Heart left ventricle (tissue), 16 donors: ENCODE results near the gene DCAF8. TPM values are rescaled to one million over a fixed set of nuclear protein-coding genes. Genes with fewer than 3 reads are reported as not detected.
A peak's percentile ranks its signal among the peaks of the same experiment; 100 is the strongest.

ENCODE experiments used
- ATAC-seq, 4 donors: fragments of 200-7000 bp; cut with Tn5 transposase; one replicate each; pipeline ENCODE4 v1.9.1; 2020 to 2022; ENCODE audit warnings: moderate library complexity in 4 of 4, mild to moderate bottlenecking in 3 of 4, moderate number of reproducible peaks in 1 of 4
- DNase-seq, 5 donors: peaks; one replicate each; pipeline ENCODE4 v3.0.0-alpha.2; 2020
- H3K27ac ChIP-seq, 12 donors: fragments of 200-600 bp; sonication (generic) in 4 of 12; one replicate each; pipeline versions ENCODE4 v1.5.0 to v1.8.0; 2016 to 2022; ENCODE audit warnings: mild to moderate bottlenecking in 2 of 12
- H3K27me3 ChIP-seq, 9 donors: fragments of 200-600 bp; sonication (generic) in 2 of 9; one replicate each; pipeline versions ENCODE4 v1.5.1 to v1.8.0; 2016 to 2022; ENCODE audit warnings: mild to moderate bottlenecking in 3 of 9
- H3K36me3 ChIP-seq, 9 donors: fragments of 200-600 bp; sonication (generic) in 2 of 9; one replicate each; pipeline versions ENCODE4 v1.5.0 to v1.8.0; 2018 to 2022; ENCODE audit warnings: mild to moderate bottlenecking in 2 of 9
- H3K4me1 ChIP-seq, 12 donors: fragments of 200-600 bp; sonication (generic) in 4 of 12; one replicate each; pipeline versions ENCODE4 v1.5.0 to v1.8.0; 2016 to 2022; ENCODE audit warnings: mild to moderate bottlenecking in 3 of 12
- H3K4me3 ChIP-seq, 12 donors: fragments of 200-600 bp; sonication (generic) in 4 of 12; one replicate each; pipeline versions ENCODE4 v1.5.0 to v1.8.0; 2017 to 2022; ENCODE audit warnings: mild to moderate bottlenecking in 9 of 12, moderate library complexity in 4 of 12
- H3K9me3 ChIP-seq, 12 donors: fragments of 200-600 bp; sonication (generic) in 4 of 12; one replicate each; pipeline versions ENCODE4 v1.5.0 to v1.8.0; 2016 to 2022; ENCODE audit warnings: mild to moderate bottlenecking in 1 of 12
- POLR2A ChIP-seq, 2 donors: fragments of 450-650 bp; IDR thresholded peaks; one replicate each; pipeline ENCODE4 v1.6.1; 2017; ENCODE audit warnings: antibody characterized with exemption in 2 of 2, mild to moderate bottlenecking in 2 of 2, moderate library complexity in 2 of 2
- WGBS, 4 donors: extraction: QIAGEN DNeasy Blood & Tissue Kit in 2 of 4; methylation state at CpG; one replicate each; pipeline versions ENCODE4 v1.1.5 to v1.1.7; 2013 to 2018; 5-methylcytosine and 5-hydroxymethylcytosine counted together
- intact Hi-C, 10 donors: fragments of 100-400 bp; cut with DNase I; formaldehyde crosslinking; loops; one replicate each; pipeline versions ENCODE4 v1.11.1 to v1.14.2; 2022
- polyA plus RNA-seq, 2 donors: library from polyadenylated mRNA; stranded (reverse); fragments of 200-250 nt; gene quantifications; one replicate each; pipeline ENCODE4 v1.2.3, GENCODE V29; 2013
- total RNA-seq, 9 donors: library from RNA; depleted of rRNA in 2 of 9; stranded (reverse); fragments of >200 nt in 2 of 9; fragmentation: NEBNext Ultra II Directional in 3 of 9; extraction: Animal tissue kit (Norgen Biotek cat#: 25700) in 3 of 9; gene quantifications; one replicate each; pipeline versions ENCODE4 v1.1.0 to v1.2.4, GENCODE V29; 2016 to 2023
- TF ChIP-seq, protein P1 (sequence below), 12 donors: fragments of 200-600 bp; sonication (generic) in 4 of 12; IDR thresholded peaks; one replicate each; pipeline versions ENCODE4 v1.5.0 to v1.8.0; 2018 to 2022; ENCODE audit warnings: antibody characterized with exemption in 12 of 12, mild to moderate bottlenecking in 5 of 12
- donor health status: ischemic (EF 13 %, LVEDD 7.1; RV severe dilation, severe dysfunction).
- donor health status: healthy with polysubstance abuse.
- donor health status: DM: no; HTN: yes; CAD: no.
- donor health status: DM: no; HTN: no; CAD: no.
- donor health status: ischemic (EF 25% LVEDD 6.9; RV normal size, moderate dysfunction).
- donor health status: ischemic (EF 25% LVEDD 5.7; RV mildly dilated, moderate dysfunction).
- donor health status: healthy.
- donor health status: DM: yes; HTN: yes; CAD: no.
- donor health status: ischemic (EF 35%, LVEDD 5.7; RV mildly dilated, moderate dysfunction).
- donor health status: nonischemic (EF 11% LVEDD 7.7; RV severe dilation, severe dysfunction).
- donor health status: DM: yes; HTN: yes; CAD: no.
- donor health status: PGD.
- donor health status: ischemic (EF 29% LVEDD 5.4; RV normal size, mild dysfunction).
- donor health status: nonischemic (EF 23%, LVEDD 6.1; RV moderate dilation, normal function).

The DCAF8 gene
- total and polyA plus RNA-seq, 11 donors: 78.4 to 161 (median 128) TPM

- ATAC-seq: peak in 1 of 4 donors; percentile 16
- whole genome bisulfite sequencing, 4 donors: 79 to 87% (median 83%) methylated on average over 4 of the region's 4 CpGs
- no peak overlapping the region for H3K27ac ChIP-seq
Observed at GRCh38 chr1:160308451-160309184, 46.3 kb upstream of the DCAF8 start.

DNA sequence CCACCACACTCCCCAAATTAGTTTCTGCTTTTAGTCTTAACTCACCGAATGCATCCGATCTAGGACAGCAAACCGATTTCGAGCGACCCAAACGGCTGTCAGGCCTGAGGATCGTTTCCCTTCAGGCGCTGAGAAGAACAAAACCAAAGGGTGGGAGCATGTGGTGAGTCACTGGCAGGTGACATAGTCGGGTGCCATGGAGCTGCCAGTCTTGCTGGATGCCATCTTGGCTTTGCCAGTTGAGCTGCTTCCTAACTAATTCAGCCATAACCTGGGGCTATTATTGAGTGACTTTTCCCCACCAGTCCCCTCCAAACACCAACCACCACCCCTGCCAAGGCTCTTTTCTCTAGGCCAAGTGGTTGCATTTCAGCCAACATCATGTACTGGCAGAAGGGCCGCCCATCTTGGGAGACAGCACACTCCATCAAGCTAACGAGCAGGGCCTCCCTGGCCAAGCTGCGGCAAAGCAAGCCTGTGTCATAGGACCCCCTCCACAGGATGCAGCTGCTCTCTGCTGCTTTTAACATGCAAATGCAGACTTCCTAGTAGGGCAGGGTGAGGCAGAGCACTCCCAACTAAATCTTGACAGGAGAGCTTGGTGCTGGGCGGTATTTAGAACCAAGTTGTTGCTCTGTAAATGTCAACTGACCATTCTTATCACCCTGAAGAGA is 44.9 kb upstream of the DCAF8 start:
- Histone ChIP-seq H3K4me3 (no peak overlapping the region), H3K4me1 (no peaks in the 10 kb centered on the region), H3K9me3 (no peaks in the 10 kb centered on the region), H3K27ac (no peak overlapping the region), H3K36me3 (peaks cover 0 to 100% (median 100%) of the 10 kb centered on the region in 9 donors), H3K27me3 (no peaks in the 10 kb centered on the region)
- intact Hi-C loops: no loop called here
- DNase-seq: peak in 1 of 5 donors; percentile 29
- peak in 3 of 4 donors; percentile 48 to 69 (median 52) for ATAC-seq
- WGBS, 4 donors: 89 to 98% (median 90%) methylated on average over 12 to 13 of the region's 13 CpGs
- no peak for TF ChIP-seq POLR2A (IDR thresholded peaks at IDR 0.05)

More at GRCh38 chr1:160308451-160309184, 46.3 kb upstream of the DCAF8 start:
- intact Hi-C loops: no loop called here
- Histone ChIP-seq H3K36me3 (peaks cover 0 to 100% (median 100%) of the 10 kb centered on the region in 9 donors), H3K4me3 (no peak overlapping the region), H3K27me3 (no peaks in the 10 kb centered on the region), H3K9me3 (no peaks in the 10 kb centered on the region), H3K4me1 (no peaks in the 10 kb centered on the region)
- TF ChIP-seq, protein P1, sequence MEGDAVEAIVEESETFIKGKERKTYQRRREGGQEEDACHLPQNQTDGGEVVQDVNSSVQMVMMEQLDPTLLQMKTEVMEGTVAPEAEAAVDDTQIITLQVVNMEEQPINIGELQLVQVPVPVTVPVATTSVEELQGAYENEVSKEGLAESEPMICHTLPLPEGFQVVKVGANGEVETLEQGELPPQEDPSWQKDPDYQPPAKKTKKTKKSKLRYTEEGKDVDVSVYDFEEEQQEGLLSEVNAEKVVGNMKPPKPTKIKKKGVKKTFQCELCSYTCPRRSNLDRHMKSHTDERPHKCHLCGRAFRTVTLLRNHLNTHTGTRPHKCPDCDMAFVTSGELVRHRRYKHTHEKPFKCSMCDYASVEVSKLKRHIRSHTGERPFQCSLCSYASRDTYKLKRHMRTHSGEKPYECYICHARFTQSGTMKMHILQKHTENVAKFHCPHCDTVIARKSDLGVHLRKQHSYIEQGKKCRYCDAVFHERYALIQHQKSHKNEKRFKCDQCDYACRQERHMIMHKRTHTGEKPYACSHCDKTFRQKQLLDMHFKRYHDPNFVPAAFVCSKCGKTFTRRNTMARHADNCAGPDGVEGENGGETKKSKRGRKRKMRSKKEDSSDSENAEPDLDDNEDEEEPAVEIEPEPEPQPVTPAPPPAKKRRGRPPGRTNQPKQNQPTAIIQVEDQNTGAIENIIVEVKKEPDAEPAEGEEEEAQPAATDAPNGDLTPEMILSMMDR (IDR thresholded peaks at IDR 0.05): no peak
- TF ChIP-seq POLR2A (IDR thresholded peaks at IDR 0.05): no peak
- no peak for DNase-seq

GRCh38 chr1:160300173-160300572 is 37.8 kb upstream of the DCAF8 start:
- no peak for TF ChIP-seq POLR2A (IDR thresholded peaks at IDR 0.05)
- TF ChIP-seq, protein P1 (IDR thresholded peaks at IDR 0.05): no peak
- Histone ChIP-seq H3K9me3 (no peaks in the 10 kb centered on the region), H3K36me3 (peaks cover 0 to 100% (median 100%) of the 10 kb centered on the region in 9 donors), H3K4me1 (no peaks in the 10 kb centered on the region), H3K27me3 (no peaks in the 10 kb centered on the region), H3K4me3 (no peak overlapping the region), H3K27ac (no peak overlapping the region)
- intact Hi-C loops: no loop called here
- ATAC-seq: no peak
- WGBS, 4 donors: 82 to 89% (median 87%) methylated on average over 7 of the region's 7 CpGs
- DNase-seq: no peak

GRCh38 chr1:160296036-160296435 is 33.7 kb upstream of the DCAF8 start:
- DNase-seq (no peak), ATAC-seq (no peak)
- TF ChIP-seq, protein P1 (IDR thresholded peaks at IDR 0.05): no peak
- TF ChIP-seq POLR2A (IDR thresholded peaks at IDR 0.05): no peak
- no peak overlapping the region for H3K27ac ChIP-seq
- H3K4me3 ChIP-seq: no peak overlapping the region
- peaks cover 0 to 3% (median 0%) of the 10 kb centered on the region in 12 donors for H3K4me1 ChIP-seq
- 89 to 98% (median 92%) methylated on average over 1 of the region's 1 CpG for WGBS, 4 donors
- H3K9me3 ChIP-seq: no peaks in the 10 kb centered on the region
- peaks cover 11 to 100% (median 100%) of the 10 kb centered on the region in 9 donors for H3K36me3 ChIP-seq
- intact Hi-C loops: loop anchor here in 1 of 10 donors (5.0 kb wide), 1 partner anchor 36 kb away; no protein-coding TSS in a partner anchor
- no peaks in the 10 kb centered on the region for H3K27me3 ChIP-seq
